ENCODE measurements around the gene C8A. TPM values are rescaled to one million over a fixed set of nuclear protein-coding genes. Genes with fewer than 3 reads are reported as not detected.
A peak's percentile ranks its signal among the peaks of the same experiment; 100 is the strongest.

The C8A gene
- total RNA-seq, 3 donors from 2014 or later = not detected

DNA sequence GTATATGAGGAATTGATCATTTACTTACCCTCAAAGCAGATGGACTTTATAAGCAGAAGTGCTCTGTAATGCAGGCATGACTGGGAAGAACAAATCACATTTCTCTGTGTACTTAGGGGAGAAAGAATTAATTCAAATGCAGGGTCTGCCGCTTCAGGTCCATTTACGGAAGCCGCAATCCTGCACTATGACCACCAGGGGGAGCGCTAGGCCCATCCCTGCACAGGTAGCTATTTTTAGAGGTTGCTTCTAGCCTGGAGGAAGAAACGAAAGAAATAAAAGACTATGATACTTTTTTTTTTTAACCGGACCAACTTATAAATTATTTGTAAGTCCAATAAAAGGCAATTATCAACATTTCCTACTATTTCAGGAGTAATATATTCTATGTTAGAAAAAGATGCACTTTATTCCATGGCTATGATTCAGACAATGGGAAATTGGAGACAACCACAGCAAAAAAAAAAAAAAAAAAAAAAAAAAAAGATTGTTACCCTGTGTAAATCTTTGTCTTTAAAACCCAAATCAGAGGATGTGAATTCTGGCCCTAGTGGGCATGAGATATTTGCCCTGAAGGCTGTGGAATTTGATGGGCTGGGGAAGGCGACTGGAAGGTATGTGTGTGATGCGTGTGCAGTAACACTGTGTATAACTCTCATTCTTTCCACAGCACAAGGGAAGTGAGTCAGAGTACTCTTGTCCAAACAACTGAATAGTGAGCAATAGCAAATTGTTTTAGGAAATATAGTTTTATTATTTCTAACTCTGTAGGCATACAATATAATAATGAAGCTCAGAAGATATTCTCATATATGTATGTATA is 22.5 kb upstream of the C8A start:
- intact Hi-C loops (cut with DNase I, micrococcal nuclease) = no loop called here
- no peak overlapping the region for H3K4me3 ChIP-seq

DNA sequence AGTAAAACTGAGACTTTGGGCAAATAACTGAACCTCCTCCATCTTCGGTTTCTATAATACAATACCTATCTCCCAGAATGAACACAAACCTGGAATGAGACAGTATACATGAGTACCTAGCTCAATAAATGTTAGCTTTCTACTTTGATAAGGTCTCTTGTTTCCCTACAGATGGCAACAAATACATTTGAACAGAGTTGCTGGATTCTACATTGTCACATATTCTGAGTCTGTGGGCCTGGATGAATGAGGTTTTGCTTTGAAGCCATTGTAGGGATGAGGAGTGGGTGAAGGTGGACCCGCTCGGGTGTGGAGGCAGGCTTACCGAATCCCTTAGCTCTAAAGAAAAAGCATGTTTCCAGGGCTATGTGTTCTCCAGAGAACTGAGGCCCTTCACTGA is 21.5 kb upstream of the C8A start:
- Histone ChIP-seq H3K36me3 (ENCODE audit: low read depth) (no peaks in the 10 kb centered on the region), H3K9me3 (no peaks in the 10 kb centered on the region), H3K4me3 (no peak overlapping the region), H3K4me1 (ENCODE audit: low read depth) (no peaks in the 10 kb centered on the region)
- ATAC-seq (no peak), DNase-seq (no peak)
- no peak for TF ChIP-seq CTCF (IDR thresholded peaks at IDR 0.05)
- intact Hi-C loops (cut with DNase I, micrococcal nuclease) = no loop called here

More for the DNA sequence above, 22.5 kb upstream of the C8A start:
- H3K36me3 ChIP-seq (ENCODE audit: low read depth) = no peaks in the 10 kb centered on the region
- peak; percentile 92 for TF ChIP-seq CTCF (IDR thresholded peaks at IDR 0.05)
- DNase-seq = peak in 2 of 3 donors; percentile 61 to 67
- H3K4me1 ChIP-seq (ENCODE audit: low read depth) = no peaks in the 10 kb centered on the region
- H3K9me3 ChIP-seq = no peaks in the 10 kb centered on the region
- peak; percentile 85 for ATAC-seq

- no peaks in the 10 kb centered on the region for H3K36me3 ChIP-seq (ENCODE audit: low read depth)
- no peak for ATAC-seq
- H3K4me1 ChIP-seq (ENCODE audit: low read depth) = no peaks in the 10 kb centered on the region
- no peak overlapping the region for H3K4me3 ChIP-seq
- intact Hi-C loops (cut with DNase I, micrococcal nuclease) = no loop called here
- no peak for DNase-seq
- no peaks in the 10 kb centered on the region for H3K9me3 ChIP-seq
- TF ChIP-seq CTCF (IDR thresholded peaks at IDR 0.05) = no peak
These were observed 20.3 kb upstream of the C8A start for GRCh38 chr1:56834137-56834900.

GRCh38 chr1:56835657-56836056 is 18.9 kb upstream of the C8A start:
- intact Hi-C loops (cut with DNase I, micrococcal nuclease) = no loop called here
- TF ChIP-seq CTCF (IDR thresholded peaks at IDR 0.05) = no peak
- Histone ChIP-seq H3K4me3 (no peak overlapping the region), H3K36me3 (ENCODE audit: low read depth) (no peaks in the 10 kb centered on the region), H3K4me1 (ENCODE audit: low read depth) (no peaks in the 10 kb centered on the region), H3K9me3 (no peaks in the 10 kb centered on the region)
- DNase-seq (no peak), ATAC-seq (no peak)

- H3K36me3 ChIP-seq (ENCODE audit: low read depth) = no peaks in the 10 kb centered on the region
- no peak for ATAC-seq
- H3K4me3 ChIP-seq = no peak overlapping the region
- intact Hi-C loops (cut with DNase I, micrococcal nuclease) = no loop called here
- no peak for TF ChIP-seq CTCF (IDR thresholded peaks at IDR 0.05)
- DNase-seq = no peak
- H3K4me1 ChIP-seq (ENCODE audit: low read depth) = no peaks in the 10 kb centered on the region
- no peaks in the 10 kb centered on the region for H3K9me3 ChIP-seq
These were observed 18.2 kb upstream of the C8A start for GRCh38 chr1:56836359-56836758.

All from mucosa of descending colon (tissue), 3 donors.